ENCODE measurements around the gene MIEF2.
"Not testable (repeated sequence)": the region's sequence is repeated elsewhere in the genome, so short reads cannot be mapped to it uniquely, and the experiment has no call there.

The MIEF2 gene

DNA sequence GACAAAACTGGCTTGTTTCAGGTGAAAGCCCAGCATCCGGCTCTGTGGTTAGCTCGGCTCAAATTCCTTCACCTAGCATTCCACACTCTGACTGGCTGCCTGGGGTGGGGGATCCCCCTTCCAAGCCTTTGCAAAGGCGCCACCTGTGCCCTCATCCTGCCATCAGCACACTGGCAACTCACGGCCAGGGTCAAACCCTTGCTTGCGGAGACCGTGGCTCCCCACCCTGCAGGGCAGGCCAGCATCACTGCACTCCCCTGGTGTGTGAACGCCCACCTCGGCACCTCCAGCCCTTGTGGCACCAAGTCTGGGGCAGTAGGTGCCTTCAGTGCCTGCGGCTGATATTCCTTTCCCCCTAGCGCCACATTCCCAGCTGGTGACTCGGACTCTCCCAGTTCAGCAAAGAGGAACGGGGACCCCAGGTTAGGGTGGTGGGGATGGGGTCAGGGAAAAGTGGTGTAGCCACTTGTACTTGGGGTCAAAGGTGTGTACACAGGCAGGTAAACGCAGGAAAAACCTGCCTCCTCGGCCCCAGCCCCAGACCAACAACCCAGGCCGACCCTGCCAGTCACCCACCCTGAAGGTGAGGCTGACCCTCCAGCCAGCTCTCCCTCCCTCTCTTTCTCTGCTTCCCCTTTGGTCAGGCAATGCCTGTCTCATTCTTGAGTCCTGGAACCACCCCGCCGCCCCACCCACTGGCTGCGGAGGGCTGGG, 3.0 kb upstream of the MIEF2 start:
- FAIRE-seq: no peak

DNA sequence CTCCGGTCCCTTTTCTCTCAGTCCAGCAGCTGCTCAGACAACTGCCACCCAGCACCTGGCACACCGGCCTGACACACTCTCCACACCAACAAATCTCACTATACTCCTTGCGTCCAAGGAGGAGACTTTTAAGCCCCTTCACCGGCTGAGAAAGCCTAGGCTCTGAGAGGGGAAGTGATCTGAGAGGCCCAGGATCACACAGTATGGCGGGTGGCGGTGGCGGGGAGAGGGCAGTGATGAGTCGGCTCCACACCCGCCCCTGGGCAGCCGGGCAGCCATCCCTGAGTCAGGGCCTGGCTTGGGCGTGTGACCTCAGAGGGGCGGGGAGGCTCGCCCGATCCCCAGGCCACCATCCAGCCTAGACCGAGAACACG, 2.5 kb upstream of the MIEF2 start:
- no peak for FAIRE-seq

DNA sequence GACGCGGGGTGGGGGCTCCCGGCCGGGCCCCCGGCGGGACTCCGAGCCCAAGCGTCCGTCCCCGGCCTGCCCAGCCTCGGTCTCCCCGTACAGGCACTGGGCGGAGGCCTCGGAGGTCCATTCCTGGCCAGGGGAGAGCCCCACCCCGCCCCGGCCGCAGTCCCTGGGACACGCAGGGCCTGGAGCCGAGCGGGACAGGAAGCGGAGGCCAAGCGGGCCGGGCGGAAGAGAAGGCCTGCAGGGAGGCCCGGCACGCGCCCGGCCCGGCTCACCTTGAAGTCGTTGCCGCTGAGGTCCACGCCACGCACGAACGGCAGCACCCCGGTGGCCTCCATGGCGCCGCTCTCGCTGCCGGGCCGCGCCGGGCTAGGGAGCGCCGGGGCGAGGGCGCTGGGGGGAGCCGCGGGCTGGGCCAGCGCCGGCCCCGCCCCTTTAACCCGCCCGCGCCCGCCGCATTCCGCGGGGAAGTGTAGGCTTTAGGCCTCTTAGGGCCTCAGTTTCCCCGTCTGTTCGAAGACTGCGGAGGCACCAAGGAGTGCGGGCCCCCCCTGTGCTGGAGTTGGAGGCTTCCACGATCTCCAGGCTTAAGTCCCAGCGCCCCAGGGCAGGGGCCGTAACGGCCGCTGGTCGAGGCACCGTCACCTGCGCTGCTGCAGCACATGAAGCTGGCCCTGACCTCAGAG, 2.0 kb upstream of the MIEF2 start, which contains the start of gene FLII:
Gene FLII (minus strand): TSS at position 383 of the 683 bp plus-strand sequence. CDS start 48 bp downstream, at position 335.
- no peak for FAIRE-seq

DNA sequence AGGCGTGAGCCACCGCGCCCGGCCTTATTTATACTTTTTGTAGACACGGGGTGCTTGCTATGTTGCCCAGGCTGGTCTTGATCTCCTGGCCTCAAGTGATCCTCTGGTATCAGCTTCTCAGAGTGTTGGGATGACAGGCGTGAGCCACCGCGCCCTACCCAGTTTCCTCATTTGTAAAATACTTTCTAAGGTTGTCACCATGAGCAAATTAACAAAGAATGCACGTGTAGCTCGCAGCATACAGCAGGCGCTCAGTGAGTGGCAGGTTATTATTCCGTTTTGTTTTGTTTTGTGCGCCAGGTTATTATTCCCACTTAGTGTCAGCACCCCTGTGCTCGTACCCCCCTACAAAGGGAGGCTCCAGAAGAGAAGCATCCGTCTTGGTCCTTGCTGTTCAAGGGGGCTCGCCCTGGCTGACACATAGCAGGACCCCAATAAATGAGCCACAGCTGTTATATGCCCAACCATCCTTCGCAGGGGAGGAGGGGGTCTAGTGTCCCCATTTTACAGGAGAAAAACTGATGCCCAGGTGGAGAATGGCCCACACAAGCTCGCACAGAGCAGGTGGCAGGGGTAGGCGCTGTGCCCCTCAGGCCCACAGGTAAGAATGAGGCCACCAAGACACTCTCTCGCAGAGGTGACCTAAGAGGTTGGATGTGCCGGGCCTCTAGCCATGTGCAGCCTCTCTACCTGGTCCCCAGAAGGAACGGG, 686 bp upstream of the MIEF2 start:
- no peak for FAIRE-seq

DNA sequence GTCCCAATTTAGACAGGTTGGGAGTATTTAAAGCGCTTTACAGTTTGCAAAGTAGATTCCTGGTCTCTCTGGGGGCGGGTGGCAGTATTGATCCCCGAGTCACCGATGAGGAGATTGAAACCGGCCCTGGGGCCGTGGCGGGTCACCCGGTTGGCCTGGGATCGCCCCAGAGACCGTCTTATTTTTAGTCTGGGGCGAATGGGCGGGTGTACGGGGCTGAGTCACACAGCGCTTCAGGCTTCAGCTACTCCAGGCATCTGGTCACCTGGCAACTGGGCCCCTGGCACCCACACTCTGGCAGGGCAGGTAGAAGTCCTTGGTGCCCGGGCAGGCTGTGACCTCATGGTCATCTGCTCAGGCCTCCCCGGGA, 669 bp downstream of the MIEF2 start:
- no peak for FAIRE-seq

DNA sequence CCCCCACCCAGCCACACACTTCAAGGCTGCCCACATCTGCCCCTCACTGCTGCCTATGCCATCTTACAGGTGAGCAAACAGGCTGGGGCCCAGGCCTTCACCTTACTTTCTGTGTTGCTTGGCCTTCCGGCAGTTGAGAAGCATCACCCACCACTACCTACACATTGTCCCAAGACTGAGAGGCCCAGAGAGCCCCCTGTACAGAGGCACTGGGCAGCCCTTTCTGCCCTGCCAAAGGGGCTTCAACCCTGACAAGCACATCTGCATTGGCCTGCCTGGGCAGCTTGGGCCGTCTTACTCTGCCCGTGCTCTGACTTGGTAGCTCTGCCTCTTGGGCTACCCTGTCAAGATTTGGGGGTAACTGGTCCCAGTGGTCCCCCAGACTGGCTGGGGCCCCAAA, 1.2 kb downstream of the MIEF2 start:
- no peak for FAIRE-seq

DNA sequence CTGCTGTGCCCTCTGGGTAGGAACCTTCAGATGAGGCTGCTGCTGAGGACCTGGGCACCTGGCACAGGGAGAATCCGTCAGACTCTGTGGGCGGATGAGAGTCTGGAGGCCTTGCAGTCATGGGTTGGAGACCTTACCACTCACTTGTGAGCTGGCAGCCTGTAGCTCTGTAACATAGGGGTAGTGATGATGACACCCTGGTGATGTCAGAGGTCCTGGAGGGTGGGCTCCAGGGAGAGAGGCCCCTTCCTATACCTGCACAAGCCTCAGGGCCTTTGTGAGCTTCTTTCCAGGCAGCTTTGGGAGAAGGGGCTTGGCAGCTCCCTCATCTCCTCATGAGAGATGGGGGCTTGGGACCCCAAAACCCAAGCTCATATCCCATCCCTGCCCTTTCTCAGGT, 1.6 kb downstream of the MIEF2 start:
- no peak for FAIRE-seq

DNA sequence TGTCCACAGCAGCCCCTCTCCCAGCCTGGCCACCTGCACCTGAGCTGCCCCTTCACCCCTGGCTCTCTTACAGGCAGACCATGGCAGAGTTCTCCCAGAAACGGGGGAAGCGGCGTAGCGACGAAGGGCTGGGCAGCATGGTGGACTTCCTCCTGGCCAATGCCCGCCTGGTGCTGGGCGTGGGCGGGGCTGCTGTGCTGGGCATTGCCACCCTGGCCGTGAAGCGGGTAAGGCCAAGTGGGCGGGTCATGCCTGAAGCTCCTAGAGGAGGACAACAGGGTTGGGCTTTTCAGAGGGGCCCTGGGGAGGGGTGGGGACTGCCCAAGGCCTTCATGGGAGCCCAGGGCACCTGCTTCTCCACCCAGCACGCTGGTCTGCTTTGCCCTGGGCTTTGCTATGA, 2.2 kb downstream of the MIEF2 start:
- no peak for FAIRE-seq

DNA sequence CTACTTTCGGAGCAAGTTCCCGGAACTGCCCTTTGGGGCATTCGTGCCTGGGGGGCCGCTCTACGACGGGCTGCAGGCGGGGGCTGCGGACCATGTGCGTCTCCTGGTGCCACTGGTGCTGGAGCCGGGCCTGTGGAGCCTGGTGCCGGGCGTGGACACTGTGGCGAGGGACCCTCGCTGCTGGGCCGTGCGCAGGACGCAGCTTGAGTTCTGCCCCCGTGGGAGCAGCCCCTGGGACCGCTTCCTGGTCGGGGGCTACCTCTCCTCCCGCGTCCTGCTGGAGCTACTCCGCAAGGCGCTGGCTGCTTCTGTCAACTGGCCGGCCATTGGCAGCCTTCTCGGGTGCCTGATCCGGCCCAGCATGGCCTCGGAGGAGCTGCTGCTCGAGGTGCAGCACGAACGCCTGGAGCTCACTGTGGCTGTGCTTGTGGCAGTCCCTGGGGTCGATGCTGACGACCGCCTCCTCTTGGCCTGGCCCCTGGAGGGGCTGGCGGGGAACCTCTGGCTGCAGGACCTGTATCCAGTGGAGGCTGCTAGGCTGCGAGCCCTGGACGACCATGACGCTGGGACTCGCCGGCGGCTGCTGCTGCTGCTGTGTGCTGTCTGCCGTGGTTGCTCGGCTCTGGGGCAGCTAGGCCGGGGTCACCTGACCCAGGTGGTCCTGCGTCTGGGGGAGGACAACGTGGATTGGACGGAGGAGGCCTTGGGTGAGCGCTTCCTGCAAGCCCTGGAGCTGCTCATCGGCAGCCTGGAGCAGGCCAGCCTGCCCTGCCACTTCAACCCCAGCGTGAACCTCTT, 3.6 kb downstream of the MIEF2 start:
- FAIRE-seq: no peak

DNA sequence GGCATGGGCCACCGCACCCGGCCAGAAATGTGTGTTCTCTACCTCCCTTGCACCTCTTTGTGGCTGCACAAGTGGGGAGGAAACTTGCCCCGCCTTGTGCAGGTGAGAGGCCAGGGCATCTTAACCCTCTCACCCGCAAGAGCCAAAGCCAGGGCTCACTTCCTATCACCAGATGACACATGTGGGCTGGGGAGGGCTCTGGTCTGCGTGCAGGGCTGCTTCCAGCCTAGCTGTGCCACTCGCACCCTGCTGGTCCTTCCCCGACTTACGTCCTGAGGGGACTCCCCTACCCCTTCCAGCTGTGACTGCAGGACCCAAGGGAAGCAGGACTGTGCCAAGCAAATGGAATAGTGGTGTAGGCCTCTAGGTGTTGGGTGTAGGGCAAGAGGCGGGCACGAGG, 6.9 kb downstream of the MIEF2 start:
- FAIRE-seq: no peak

DNA sequence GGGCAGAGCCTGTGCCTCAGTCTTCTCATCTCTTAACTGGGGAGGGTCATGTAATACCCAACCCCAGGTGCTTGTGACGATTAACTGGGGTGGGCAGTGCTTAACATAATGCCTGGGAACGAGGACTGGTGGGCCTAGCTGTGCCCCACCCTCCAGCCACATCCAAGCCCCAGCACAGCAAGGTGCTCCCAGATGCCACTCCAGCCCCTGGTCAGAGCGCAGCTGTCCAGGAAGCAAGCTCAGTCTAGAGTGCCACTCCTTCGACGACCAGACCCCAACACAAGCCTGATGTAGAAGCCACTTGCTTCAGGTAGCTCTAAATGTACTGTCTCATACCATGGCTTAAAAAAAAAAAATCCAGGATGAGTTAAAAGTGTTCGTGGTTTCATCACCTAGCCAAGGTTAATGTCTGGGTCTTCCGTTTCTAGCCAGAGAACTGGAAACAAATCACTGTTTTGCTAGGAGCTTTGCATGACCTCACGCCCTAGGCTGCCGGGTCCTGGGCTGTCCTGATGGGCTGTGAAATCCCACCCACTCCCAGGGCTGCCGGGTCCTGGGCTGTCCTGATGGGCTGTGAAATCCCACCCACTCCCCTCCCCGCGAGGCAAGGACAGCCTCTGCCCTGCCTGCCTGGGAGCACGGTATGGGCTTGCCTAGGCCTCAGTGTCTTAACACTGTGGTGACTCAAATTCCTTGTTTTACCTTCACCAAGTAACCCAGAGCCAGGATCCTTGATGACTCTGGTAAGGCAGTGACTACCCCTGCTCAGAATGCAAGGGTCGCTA, 7.7 kb downstream of the MIEF2 start:
- FAIRE-seq: no peak

DNA sequence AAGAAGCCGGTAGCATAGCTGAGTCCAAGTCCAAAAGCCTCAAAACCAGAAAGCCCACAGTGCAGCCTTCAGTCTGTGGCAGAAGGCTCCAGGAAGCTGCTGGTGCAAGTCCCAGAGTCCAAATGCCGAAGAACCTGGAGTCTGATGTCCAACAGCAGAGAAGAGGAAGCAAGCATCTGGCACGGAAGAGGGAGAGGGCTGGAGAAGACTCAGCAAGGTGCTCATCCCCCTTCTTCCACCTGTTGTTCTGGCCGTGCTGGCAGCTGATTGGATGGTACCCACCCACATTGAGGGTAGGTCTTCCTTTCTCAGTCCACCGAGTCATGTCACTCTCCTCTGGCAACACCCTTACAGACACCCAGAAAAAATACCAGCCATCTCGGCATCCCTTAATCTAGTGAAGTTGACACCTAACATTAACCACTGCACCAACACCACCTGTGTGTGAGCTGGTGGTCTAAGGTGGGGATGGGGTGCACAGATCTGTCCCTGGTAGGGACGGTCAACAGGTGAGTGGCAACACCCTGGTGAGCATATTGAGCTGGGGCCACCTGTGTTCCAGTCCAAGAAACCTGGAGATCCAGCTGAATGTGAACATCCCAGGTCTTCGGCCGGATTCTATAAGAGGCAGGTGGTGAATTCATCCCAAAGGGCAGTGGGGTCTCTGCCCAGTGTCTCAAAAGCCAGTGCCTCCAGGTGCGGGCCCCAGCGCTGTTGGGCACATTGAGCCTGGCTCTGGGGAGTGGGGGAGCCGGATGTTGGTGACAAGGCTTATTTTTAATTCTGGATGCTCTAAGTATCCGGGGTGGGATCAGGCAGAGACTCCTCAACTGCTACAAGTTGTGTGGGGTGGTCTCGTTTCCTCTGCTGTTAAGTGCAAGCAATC, 9.8 kb downstream of the MIEF2 start:
- no peak for FAIRE-seq

DNA sequence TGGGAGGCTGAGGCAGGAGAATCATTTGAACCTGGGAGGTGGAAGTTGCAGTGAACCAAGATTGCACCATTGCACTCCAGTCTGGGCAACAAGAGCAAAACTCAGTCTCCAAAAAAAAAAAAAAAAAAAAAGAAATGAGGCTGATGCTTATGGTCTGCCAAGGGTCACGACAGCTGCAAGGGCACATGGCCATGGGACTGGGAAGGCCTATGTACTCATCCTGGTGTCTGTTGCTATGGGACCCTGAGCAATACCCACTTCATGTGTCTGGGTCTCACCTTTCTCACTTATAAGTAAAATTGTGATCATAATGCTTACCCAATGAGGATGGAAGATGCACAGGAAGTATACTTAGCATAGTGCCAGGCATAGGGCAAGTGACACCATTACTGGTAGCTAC, 16.6 kb downstream of the MIEF2 start:
- FAIRE-seq: no peak

DNA sequence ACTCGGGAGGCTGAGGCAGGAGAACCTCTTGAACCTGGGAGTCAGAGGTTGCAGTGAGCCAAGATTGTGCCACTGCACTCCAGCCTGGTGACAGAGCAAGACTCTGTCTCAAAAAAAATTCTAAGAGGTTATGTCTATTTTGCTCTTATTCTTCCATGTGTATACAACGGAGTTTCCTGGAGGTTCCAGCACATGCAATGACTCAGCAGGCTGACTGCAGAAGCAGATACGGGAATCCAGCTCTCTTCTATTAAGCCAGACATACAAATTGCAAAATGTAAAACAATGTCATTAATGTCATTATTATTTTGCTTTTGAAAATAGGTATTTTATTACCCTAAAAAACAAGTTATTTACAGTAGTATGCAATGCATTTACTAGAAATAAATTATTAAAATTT, 18.4 kb downstream of the MIEF2 start:
- FAIRE-seq: no peak

DNA sequence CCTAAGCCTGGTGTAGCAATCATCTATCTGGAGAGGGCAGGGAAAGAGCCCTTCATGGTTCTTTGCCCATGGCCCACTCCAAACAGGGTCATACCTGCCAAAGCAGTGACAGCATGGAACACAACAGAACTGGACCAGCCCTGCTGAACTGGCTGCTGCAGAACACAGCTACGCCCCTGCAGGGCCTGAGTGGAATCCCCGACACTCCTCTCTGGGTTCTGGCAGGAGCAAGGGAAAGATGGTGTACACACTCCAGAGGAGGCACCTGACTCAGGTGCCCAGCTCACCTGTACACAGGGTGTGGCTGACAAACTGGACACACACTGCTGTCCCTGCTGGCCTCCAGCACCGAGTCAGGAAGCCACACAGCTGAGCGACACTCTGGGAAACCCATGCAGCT, 19.8 kb downstream of the MIEF2 start:
- FAIRE-seq: no peak

DNA sequence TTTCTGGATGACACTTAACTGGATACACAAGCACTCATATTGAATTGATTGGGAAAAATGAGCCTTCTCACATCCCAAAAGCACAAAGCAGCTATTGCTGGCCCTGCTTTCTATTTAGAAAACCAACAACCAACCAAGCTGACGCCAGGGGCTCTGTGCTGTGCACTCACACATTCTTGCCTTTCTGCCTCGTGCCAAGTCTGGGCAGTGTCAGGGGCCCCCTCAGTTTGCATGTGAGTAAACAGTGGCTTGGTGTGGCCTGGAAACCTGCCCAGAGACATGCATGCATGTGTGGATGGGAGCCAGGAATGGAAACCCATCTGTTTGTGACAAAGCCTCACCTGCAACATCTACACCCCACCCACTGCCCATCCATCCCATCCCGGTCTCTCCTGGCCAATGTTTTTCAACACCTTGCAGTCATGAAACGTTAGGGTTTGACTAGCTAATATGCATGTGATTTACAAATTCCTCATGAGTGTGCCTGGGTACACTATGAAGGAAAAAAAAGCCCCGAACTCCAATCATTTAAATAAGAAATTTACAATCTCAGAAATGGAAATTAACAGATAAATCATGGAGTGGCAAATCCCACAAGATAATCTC, 20.4 kb downstream of the MIEF2 start:
- no peak for FAIRE-seq

DNA sequence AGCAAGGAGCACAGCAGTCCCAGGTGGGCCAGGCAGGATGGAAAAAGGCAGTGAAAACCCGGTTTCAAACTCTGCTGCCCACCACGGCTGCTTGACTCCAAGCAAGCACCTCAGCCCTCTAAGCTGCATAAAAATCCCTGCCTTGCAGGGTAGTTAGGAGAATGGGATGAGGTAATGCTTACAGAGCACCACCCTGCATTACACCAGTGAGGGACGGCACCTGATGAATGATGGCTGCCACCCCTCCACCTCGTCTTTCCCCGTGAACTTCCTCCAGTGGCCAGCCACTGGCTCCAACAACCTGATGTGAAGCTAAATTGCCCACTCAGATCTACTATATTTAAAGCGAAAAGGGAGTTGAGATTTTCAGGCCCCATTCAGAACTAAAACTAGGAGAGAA, 21.3 kb downstream of the MIEF2 start:
- FAIRE-seq: no peak

DNA sequence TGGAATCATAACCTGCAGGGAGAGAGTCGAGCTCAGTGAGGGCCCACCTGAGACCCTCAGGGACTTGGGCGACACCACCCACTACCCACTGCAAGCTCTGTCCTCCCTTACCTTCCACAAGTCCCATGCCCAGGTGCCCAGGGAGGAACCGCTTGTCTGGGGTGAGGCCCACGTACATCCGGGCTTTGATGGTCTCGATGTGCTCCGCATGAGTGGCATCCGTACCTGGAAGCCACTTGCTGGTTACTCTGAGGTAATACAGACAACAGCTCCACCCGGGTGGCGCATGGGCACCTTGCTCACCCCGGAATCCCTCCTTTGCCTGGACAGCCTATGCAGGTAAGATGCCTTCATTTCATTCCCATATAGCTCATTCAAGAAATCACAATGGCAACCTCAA, 24.8 kb downstream of the MIEF2 start:
- no peak for FAIRE-seq

DNA sequence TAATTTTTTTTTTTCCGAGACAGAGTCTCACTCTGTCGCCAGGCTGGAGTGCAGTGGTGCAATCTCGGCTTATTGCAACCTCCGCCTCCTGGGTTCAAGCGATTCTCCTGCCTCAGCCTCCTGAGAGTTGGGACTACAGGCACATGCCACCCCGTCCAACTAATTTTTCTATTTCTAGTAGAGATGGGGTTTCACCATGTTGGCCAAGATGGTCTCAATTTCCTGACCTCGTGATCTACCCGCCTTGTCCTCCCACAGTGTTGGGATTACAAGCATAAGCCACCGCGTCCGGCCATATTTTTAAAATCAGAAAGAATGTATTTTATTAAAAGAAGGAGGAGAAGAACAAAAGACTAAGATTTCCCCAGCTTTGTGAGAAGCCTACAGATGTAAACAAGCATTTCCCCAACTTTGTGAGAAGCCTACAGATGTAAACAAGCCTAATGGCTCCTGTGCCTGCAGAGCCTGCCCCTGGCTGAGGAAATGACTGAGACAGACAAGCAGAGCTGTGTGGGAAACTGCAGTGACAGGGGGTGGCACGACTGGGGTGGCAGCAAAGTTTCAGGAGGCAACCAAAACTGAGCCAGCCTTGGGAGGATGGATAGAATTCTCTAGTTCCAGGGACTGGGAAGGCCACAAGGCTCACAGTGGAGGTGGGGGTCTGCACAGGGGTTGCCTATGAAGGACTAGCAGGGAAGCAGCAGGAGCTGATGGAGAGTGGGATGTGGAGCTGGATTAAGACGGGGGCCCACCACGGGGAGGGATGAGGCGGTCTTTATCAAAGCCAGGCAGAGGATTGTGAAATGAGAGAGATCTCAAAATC, 31.5 kb downstream of the MIEF2 start:
- no peak for FAIRE-seq

DNA sequence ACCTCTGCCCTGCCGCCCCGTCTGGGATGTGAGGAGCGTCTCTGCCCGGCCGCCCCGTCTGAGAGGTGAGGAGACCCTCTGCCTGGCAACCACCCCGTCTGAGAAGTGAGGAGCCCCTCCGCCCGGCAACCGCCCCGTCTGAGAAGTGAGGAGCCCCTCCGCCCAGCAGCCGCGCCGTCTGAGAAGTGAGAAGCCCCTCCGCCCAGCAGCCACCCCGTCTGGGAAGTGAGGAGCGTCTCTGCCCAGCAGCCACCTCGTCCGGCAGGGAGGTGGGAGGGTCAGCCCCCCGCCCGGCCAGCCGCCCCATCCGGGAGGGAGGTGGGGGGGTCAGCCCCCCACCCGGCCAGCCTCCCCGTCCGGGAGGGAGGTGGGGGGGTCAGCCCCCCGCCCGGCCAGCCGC, 37.6 kb downstream of the MIEF2 start:
- not testable (repeated sequence) for FAIRE-seq

All from islet of Langerhans (tissue), 1 donor.